Liver (tissue), 3 donors: ENCODE results near the gene BNC2.

ENCODE experiments used
- EGR1 ChIP-seq, 2 donors: IDR thresholded peaks; 2 replicates each; pipeline ENCODE4 v1.6.1; 2016 to 2018; ENCODE audit warnings: antibody characterized with exemption in 2 of 2, low read depth in 2 of 2
- TF ChIP-seq, protein P1 (sequence below): IDR thresholded peaks from 2 replicates; pipeline ENCODE4 v1.6.1; 2016; ENCODE audit warnings: antibody characterized with exemption
- TF ChIP-seq, protein P2 (sequence below): fragments of 150-350 bp; IDR thresholded peaks from 2 replicates; pipeline ENCODE4 v1.5.1; 2017; ENCODE audit warnings: improper control_type of control experiment, low read depth, low read length; ENCODE audit not compliant: missing input control
- donor health status: healthy.
- donor health status: healthy.

DNA sequence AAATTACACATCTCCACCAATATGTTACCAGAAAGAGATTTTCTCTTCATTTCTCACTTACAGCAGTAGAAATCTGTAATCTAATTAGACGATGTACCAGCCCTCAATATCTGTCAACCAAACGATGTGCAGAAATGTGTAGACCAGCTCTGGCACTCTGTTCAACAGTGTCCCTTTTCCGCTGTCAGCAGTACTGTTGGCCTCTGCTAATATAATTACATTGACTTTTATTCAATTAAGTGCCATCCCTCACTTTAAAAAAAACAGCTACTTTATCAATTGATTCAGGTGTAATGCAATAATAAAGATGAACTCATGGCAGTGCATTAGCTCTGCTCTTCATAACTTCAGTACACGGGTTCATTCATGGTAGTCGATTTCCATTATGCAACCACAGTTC, 448.4 kb downstream of the BNC2 start:
- no peak for TF ChIP-seq EGR1 (IDR thresholded peaks at IDR 0.05; ENCODE audit: low read depth in 2 of 2)
- TF ChIP-seq, protein P1, sequence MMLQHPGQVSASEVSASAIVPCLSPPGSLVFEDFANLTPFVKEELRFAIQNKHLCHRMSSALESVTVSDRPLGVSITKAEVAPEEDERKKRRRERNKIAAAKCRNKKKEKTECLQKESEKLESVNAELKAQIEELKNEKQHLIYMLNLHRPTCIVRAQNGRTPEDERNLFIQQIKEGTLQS: no peak
- TF ChIP-seq, protein P2, sequence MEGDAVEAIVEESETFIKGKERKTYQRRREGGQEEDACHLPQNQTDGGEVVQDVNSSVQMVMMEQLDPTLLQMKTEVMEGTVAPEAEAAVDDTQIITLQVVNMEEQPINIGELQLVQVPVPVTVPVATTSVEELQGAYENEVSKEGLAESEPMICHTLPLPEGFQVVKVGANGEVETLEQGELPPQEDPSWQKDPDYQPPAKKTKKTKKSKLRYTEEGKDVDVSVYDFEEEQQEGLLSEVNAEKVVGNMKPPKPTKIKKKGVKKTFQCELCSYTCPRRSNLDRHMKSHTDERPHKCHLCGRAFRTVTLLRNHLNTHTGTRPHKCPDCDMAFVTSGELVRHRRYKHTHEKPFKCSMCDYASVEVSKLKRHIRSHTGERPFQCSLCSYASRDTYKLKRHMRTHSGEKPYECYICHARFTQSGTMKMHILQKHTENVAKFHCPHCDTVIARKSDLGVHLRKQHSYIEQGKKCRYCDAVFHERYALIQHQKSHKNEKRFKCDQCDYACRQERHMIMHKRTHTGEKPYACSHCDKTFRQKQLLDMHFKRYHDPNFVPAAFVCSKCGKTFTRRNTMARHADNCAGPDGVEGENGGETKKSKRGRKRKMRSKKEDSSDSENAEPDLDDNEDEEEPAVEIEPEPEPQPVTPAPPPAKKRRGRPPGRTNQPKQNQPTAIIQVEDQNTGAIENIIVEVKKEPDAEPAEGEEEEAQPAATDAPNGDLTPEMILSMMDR: no peak
